Endothelial cell (in vitro differentiated cells): ENCODE measurements around the gene H1-8. TPM values are rescaled to one million over a fixed set of nuclear protein-coding genes. Genes with fewer than 3 reads are reported as not detected.

Experiments
- DNase-seq: peaks from one replicate; pipeline ENCODE4 v3.0.0; 2021; ENCODE audit warnings: low spot score
- H3K27ac Mint-ChIP-seq: one replicate; pipeline ENCODE4 v1.8.0; 2021; ENCODE audit warnings: mixed read lengths, inconsistent platforms; ENCODE audit not compliant: unreplicated experiment
- H3K27me3 Mint-ChIP-seq: one replicate; pipeline ENCODE4 v1.8.0; 2021; ENCODE audit warnings: mild to moderate bottlenecking, moderate library complexity, mixed read lengths, inconsistent platforms; ENCODE audit not compliant: unreplicated experiment
- H3K36me3 Mint-ChIP-seq: one replicate; pipeline ENCODE4 v1.8.0; 2021; ENCODE audit warnings: mild to moderate bottlenecking, low read depth, mixed read lengths, inconsistent platforms; ENCODE audit not compliant: unreplicated experiment
- H3K4me1 Mint-ChIP-seq: one replicate; pipeline ENCODE4 v1.8.0; 2021; ENCODE audit warnings: mild to moderate bottlenecking, mixed read lengths, inconsistent platforms; ENCODE audit not compliant: unreplicated experiment
- H3K4me3 Mint-ChIP-seq: one replicate; pipeline ENCODE4 v1.8.0; 2021; ENCODE audit warnings: mild to moderate bottlenecking, mixed read lengths, inconsistent platforms; ENCODE audit not compliant: unreplicated experiment
- H3K9me3 Mint-ChIP-seq: one replicate; pipeline ENCODE4 v1.8.0; 2021; ENCODE audit warnings: mixed read lengths, inconsistent platforms; ENCODE audit not compliant: unreplicated experiment
- CTCF ChIP-seq: fragments of 200-600 bp; sonication (generic); IDR thresholded peaks from one replicate; pipeline ENCODE4 v1.5.0; 2021; ENCODE audit warnings: antibody characterized with exemption; ENCODE audit not compliant: unreplicated experiment
- total RNA-seq: library from RNA; stranded (reverse); fragmentation: NEBNext Ultra II Directional; extraction: Animal tissue kit (Norgen Biotek cat#: 25700); gene quantifications from one replicate; pipeline ENCODE4 v1.2.1, GENCODE V29; 2021; ENCODE audit not compliant: unreplicated experiment

The H1-8 gene
- total RNA-seq, 1 donor from 2014 or later: 2.7 TPM

- DNase-seq: no peak
- H3K4me1 Mint-ChIP-seq: peaks cover 32% of the 10 kb centered on the region
- no peaks in the 10 kb centered on the region for H3K9me3 Mint-ChIP-seq
- H3K4me3 Mint-ChIP-seq: no peak overlapping the region
- TF ChIP-seq CTCF: no peak
- peaks cover 5% of the 10 kb centered on the region for H3K27me3 Mint-ChIP-seq
- no peak overlapping the region for H3K27ac Mint-ChIP-seq
- peaks cover 8% of the 10 kb centered on the region for H3K36me3 Mint-ChIP-seq
Measured at GRCh38 chr3:129504471-129505100, 38.4 kb upstream of the H1-8 start.

GRCh38 chr3:129505341-129505740 is 37.6 kb upstream of the H1-8 start:
- Mint-ChIP-seq H3K27ac (no peak overlapping the region), H3K4me3 (no peak overlapping the region), H3K9me3 (no peaks in the 10 kb centered on the region), H3K4me1 (peaks cover 24% of the 10 kb centered on the region), H3K36me3 (peaks cover 8% of the 10 kb centered on the region), H3K27me3 (no peaks in the 10 kb centered on the region)
- DNase-seq: no peak
- no peak for TF ChIP-seq CTCF

GRCh38 chr3:129506231-129506742 is 36.7 kb upstream of the H1-8 start:
- Mint-ChIP-seq H3K4me3 (no peak overlapping the region), H3K27me3 (peaks cover 2% of the 10 kb centered on the region), H3K27ac (no peak overlapping the region), H3K9me3 (no peaks in the 10 kb centered on the region), H3K36me3 (peaks cover 8% of the 10 kb centered on the region), H3K4me1 (peaks cover 23% of the 10 kb centered on the region)
- no peak for TF ChIP-seq CTCF
- DNase-seq: no peak

- H3K9me3 Mint-ChIP-seq: no peaks in the 10 kb centered on the region
- peaks cover 13% of the 10 kb centered on the region for H3K36me3 Mint-ChIP-seq
- no peak overlapping the region for H3K4me3 Mint-ChIP-seq
- no peak overlapping the region for H3K27ac Mint-ChIP-seq
- H3K27me3 Mint-ChIP-seq: peaks cover 2% of the 10 kb centered on the region
- peaks cover 17% of the 10 kb centered on the region for H3K4me1 Mint-ChIP-seq
- no peak for TF ChIP-seq CTCF
- DNase-seq: no peak
Measured at GRCh38 chr3:129507181-129507831, 35.7 kb upstream of the H1-8 start.

DNA sequence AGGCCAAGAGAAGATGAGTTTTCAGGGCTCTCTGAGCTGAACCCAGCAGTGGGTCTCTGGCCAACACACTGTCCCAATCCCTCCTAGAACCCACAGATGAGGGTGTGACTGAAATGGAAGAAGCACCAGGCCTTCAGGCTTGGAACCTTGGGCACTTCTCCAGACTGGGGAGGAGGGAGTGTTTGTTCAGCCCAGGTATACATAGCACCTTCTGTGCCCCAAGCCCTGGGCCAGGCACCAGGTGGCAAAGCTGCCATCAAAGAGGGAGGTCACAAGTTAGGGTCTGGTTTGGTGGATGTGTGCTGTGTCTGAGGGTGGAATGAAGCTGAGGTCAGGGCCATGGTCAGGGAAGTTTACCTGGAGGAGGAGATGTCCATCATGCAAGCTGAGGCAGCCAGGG is 30.4 kb upstream of the H1-8 start:
- peaks cover 29% of the 10 kb centered on the region for H3K4me1 Mint-ChIP-seq
- peak overlapping the region; percentile 75 for H3K27ac Mint-ChIP-seq
- H3K27me3 Mint-ChIP-seq: peaks cover 21% of the 10 kb centered on the region
- DNase-seq: no peak
- TF ChIP-seq CTCF: no peak
- no peaks in the 10 kb centered on the region for H3K9me3 Mint-ChIP-seq
- peaks cover 32% of the 10 kb centered on the region for H3K36me3 Mint-ChIP-seq
- H3K4me3 Mint-ChIP-seq: no peak overlapping the region
